K562 (cell line): Measurements from ENCODE around the gene RGL4. TPM values are rescaled to one million over a fixed set of nuclear protein-coding genes. Genes with fewer than 3 reads are reported as not detected.

Source experiments
- ATAC-seq: fragments of 200-7000 bp; cut with Tn5 transposase; 3 replicates; pipeline ENCODE4 v1.9.1; 2020; ENCODE audit warnings: moderate library complexity
- BruUV-seq: library from RNA; stranded (reverse); fragments of 400-500 nt; replicated peaks from 2 replicates; lab custom pipeline; 2021; lab: Mats Ljungman, UMichigan
- CTCF ChIA-PET: fragments of 300-600 bp; formaldehyde crosslinking; extraction: SDS; loops from one replicate; lab custom pipeline; 2021; ENCODE audit warnings: low intra/inter-chr PET ratio; lab: Yijun Ruan, JAX
- POLR2A ChIA-PET: fragments of 300-600, 350-650 bp; sonication (Branson Sonifier 250); formaldehyde crosslinking; extraction: SDS; loops from one replicate; lab custom pipeline; 2021; ENCODE audit warnings: antibody characterized with exemption, inconsistent platforms; lab: Yijun Ruan, JAX
- DNase-seq, 4 experiments: peaks; one replicate each; pipeline versions ENCODE4 v3.0.0 to v3.0.0-alpha.2; 2011 to 2018; ENCODE audit warnings: low spot score in 3 of 4, mixed read lengths in 3 of 4; ENCODE audit errors: extremely low read depth in 1 of 4
- FAIRE-seq: peaks from 2 replicates; lab custom pipeline; 2011; peaks lifted over from hg19 to GRCh38; lab: Jason Lieb, UNC
- H2AFZ ChIP-seq: 2 replicates; pipeline ENCODE4 v1.6.0; 2011; ENCODE audit warnings: low read depth, low read length, control low read depth, inconsistent platforms
- H3K27ac ChIP-seq: fragments of 200-600 bp; 3 replicates; pipeline ENCODE4 v1.8.0; 2011; ENCODE audit warnings: low read depth, mild to moderate bottlenecking, control low read depth, inconsistent platforms, low read length, moderate library complexity, mixed read lengths; ENCODE audit errors: extremely low read depth
- H3K27me3 ChIP-seq, 2 experiments: fragments of 300-600 bp in 1 of 2; 2 replicates in 1 of 2; 3 replicates in 1 of 2; pipeline versions ENCODE4 v1.6.0 to v1.8.0; 2011; ENCODE audit warnings: inconsistent platforms in 2 of 2, low read length in 2 of 2, mild to moderate bottlenecking in 1 of 2, mixed read lengths in 1 of 2, moderate library complexity in 1 of 2; ENCODE audit not compliant: control insufficient read depth in 2 of 2, insufficient read depth in 2 of 2
- H3K36me3 ChIP-seq: fragments of 300-600 bp; 3 replicates; pipeline ENCODE4 v1.8.0; 2011; ENCODE audit warnings: mild to moderate bottlenecking, low read length, inconsistent platforms; ENCODE audit not compliant: control insufficient read depth, insufficient read depth
- H3K4me1 ChIP-seq, 2 experiments: fragments of 200-600 bp in 1 of 2; replicated peaks in 1 of 2; 2 replicates in 1 of 2; 3 replicates in 1 of 2; pipeline versions ENCODE4 v1.5.1 to v1.8.0; 2011; ENCODE audit warnings: inconsistent platforms in 2 of 2, low read length in 2 of 2, mild to moderate bottlenecking in 1 of 2, mixed read lengths in 1 of 2, moderate library complexity in 1 of 2; ENCODE audit not compliant: control insufficient read depth in 2 of 2, insufficient read depth in 2 of 2
- H3K4me2 ChIP-seq: 2 replicates; pipeline ENCODE4 v1.6.1; 2011; ENCODE audit warnings: low read length, control low read depth, inconsistent platforms, mixed read lengths; ENCODE audit not compliant: insufficient read depth
- H3K4me3 ChIP-seq: fragments of 200-600 bp; sonication (generic), shearing (Covaris generic); 2 replicates; pipeline ENCODE4 v1.5.1; 2016; ENCODE audit warnings: control low read depth, inconsistent platforms
- H3K79me2 ChIP-seq: fragments of 200-600 bp; 3 replicates; pipeline ENCODE4 v1.8.0; 2011; ENCODE audit warnings: low read length, inconsistent platforms; ENCODE audit not compliant: control insufficient read depth, insufficient read depth
- H3K9ac ChIP-seq, 2 experiments: 2 replicates each; pipeline versions ENCODE4 v1.6.0 to v1.6.1; 2011; ENCODE audit warnings: low read depth in 2 of 2, low read length in 2 of 2, control low read depth in 1 of 2, inconsistent platforms in 1 of 2, mild to moderate bottlenecking in 1 of 2, mixed read lengths in 1 of 2; ENCODE audit not compliant: insufficient read depth in 1 of 2
- H3K9me1 ChIP-seq: one replicate; pipeline ENCODE4 v1.6.0; 2011; ENCODE audit warnings: inconsistent platforms, mild to moderate bottlenecking, low read length, moderate library complexity; ENCODE audit not compliant: control insufficient read depth, insufficient read depth
- H3K9me3 ChIP-seq: replicated peaks from 2 replicates; pipeline ENCODE4 v1.5.1; 2011; ENCODE audit warnings: low read depth, low read length, inconsistent platforms; ENCODE audit not compliant: control insufficient read depth, insufficient read depth
- H4K20me1 ChIP-seq: replicated peaks from 2 replicates; pipeline ENCODE4 v1.6.1; 2011; ENCODE audit warnings: low read length, inconsistent platforms, mixed read lengths; ENCODE audit not compliant: control insufficient read depth, insufficient read depth
- E2F3 ChIP-seq: fragments of 250-450 bp; sonication (Bioruptor Pico); IDR thresholded peaks from 2 replicates; pipeline ENCODE4 v1.4.0; 2020; ENCODE audit warnings: mild to moderate bottlenecking
- GATAD2A ChIP-seq: fragments of 450-650 bp; IDR thresholded peaks from 2 replicates; pipeline ENCODE4 v1.6.1; 2017
- GTF2A2 ChIP-seq: IDR thresholded peaks from 2 replicates; pipeline ENCODE4 v1.6.1; 2016; ENCODE audit warnings: mild to moderate bottlenecking, missing genetic modification characterization, missing compliant biosample characterization
- MLLT1 ChIP-seq, 2 experiments: fragments of 450-650 bp; IDR thresholded peaks; 2 replicates each; pipeline ENCODE4 v1.6.1; 2016
- POU5F1 ChIP-seq: fragments of 150-350 bp; IDR thresholded peaks from 2 replicates; pipeline ENCODE4 v1.6.1; 2014; ENCODE audit warnings: borderline replicate concordance, low read length, low read depth, mild to moderate bottlenecking; ENCODE audit not compliant: partially characterized antibody
- RBM22 ChIP-seq: fragments of 200-400 bp; formaldehyde crosslinking; IDR thresholded peaks from 2 replicates; pipeline ENCODE4 v1.6.1; 2018; ENCODE audit warnings: low read length, low read depth; ENCODE audit not compliant: poor library complexity, severe bottlenecking
- ZFX ChIP-seq: sonication (generic); formaldehyde crosslinking; IDR thresholded peaks from 2 replicates; pipeline ENCODE4 v1.8.0; 2022; ENCODE audit warnings: mild to moderate bottlenecking, missing genetic modification reagents, moderate library complexity
- ZNF124 ChIP-seq: sonication (generic); formaldehyde crosslinking; IDR thresholded peaks from 2 replicates; pipeline ENCODE4 v1.8.1; 2022; ENCODE audit warnings: missing genetic modification reagents
- WGBS: fragments of 100-300 bp; shearing (Covaris generic); methylation state at CpG from one replicate; pipeline ENCODE4 v1.1.6; 2016; ENCODE audit warnings: low coverage, mixed read lengths; ENCODE audit not compliant: insufficient coverage; ENCODE audit errors: missing lambda C conversion rate; 5-methylcytosine and 5-hydroxymethylcytosine counted together
- in situ Hi-C: fragments of 300-500 bp; cut with MboI; formaldehyde crosslinking; loops from 4 replicates; pipeline ENCODE4 v1.15.0; 2018; ENCODE audit warnings: inconsistent platforms, mixed read lengths
- intact Hi-C: fragments of 100-400 bp; cut with micrococcal nuclease; formaldehyde crosslinking; loops from 2 replicates; pipeline ENCODE4 v1.14.2; 2022
- polyA plus RNA-seq, 8 experiments: library from polyadenylated mRNA; depleted of rRNA in 4 of 8; stranded (reverse) in 5 of 8; unstranded in 3 of 8; fragments of >200 nt; fragmentation: Nextera tagmentation in 2 of 8; fragmentation: Illumina TruSeq in 1 of 8; extraction: Ambion mirVana in 2 of 8; extraction: Trizol in 1 of 8; gene quantifications; 2 replicates each; pipeline versions ENCODE4 v1.2.1 to v1.2.3, GENCODE V29; 2011 to 2014; ENCODE audit warnings: inconsistent platforms in 1 of 8, missing spikeins in 1 of 8
- total RNA-seq, 7 experiments: library from RNA; depleted of rRNA in 6 of 7; stranded (reverse); fragments of >200 nt in 6 of 7; fragmentation: Illumina TruSeq in 2 of 7; extraction: Trizol in 2 of 7; gene quantifications; 2 replicates each; pipeline versions ENCODE4 v1.2.1 to v1.2.3, GENCODE V29; 2011 to 2021; ENCODE audit warnings: low replicate concordance in 1 of 7
- TF ChIP-seq, protein P1 (sequence below): fragments of 450-650 bp; formaldehyde crosslinking; IDR thresholded peaks from 2 replicates; pipeline ENCODE4 v1.4.0; 2020; ENCODE audit warnings: mild to moderate bottlenecking, moderate library complexity

The RGL4 gene
- total and polyA plus RNA-seq, 9 of the 15 experiments (the other 6 are each of a cell fraction or from before 2014, with no cell fraction given) = not detected

DNA sequence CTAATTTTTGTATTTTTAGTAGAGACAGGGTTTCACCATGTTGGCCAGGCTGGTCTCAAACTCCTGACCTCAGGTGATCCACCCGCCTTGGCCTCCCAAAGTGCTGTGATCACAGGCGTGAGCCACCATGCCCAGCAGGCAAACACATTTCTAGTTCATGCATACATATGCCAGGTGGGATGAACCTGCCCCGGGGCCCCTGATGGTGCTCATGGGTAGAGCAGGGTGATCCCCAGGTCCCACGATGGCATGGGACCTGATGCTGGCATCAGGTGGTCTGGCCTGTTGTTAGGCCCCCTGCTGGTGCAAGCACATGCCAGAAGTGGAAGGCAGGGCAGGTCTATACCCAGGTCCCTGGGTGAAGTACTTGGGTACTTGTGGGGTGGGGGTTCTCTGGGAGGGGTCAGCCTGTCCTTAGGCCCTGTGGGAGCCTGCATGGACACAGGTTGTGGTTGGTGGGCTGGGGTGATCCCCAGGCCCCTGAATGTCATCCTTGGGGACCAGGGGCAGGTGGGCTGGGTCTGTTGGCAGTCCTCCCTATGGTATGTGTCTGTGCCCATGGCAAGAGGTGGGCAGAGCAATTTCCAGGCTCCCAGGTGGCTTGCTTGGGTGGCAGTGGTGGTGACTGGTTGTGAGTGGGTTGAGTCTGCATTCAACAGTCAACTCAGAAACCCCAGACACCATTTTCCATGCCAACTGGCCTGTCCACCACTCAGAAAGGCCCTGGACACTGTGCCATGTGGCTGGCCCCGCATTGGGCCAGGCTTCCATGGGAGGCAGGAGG lies 9.6 kb upstream of the RGL4 start (continued):
- TF ChIP-seq, protein P1, sequence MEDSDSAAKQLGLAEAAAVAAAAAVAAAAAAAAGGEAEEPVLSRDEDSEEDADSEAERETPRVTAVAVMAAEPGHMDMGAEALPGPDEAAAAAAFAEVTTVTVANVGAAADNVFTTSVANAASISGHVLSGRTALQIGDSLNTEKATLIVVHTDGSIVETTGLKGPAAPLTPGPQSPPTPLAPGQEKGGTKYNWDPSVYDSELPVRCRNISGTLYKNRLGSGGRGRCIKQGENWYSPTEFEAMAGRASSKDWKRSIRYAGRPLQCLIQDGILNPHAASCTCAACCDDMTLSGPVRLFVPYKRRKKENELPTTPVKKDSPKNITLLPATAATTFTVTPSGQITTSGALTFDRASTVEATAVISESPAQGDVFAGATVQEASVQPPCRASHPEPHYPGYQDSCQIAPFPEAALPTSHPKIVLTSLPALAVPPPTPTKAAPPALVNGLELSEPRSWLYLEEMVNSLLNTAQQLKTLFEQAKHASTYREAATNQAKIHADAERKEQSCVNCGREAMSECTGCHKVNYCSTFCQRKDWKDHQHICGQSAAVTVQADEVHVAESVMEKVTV = no peak

DNA sequence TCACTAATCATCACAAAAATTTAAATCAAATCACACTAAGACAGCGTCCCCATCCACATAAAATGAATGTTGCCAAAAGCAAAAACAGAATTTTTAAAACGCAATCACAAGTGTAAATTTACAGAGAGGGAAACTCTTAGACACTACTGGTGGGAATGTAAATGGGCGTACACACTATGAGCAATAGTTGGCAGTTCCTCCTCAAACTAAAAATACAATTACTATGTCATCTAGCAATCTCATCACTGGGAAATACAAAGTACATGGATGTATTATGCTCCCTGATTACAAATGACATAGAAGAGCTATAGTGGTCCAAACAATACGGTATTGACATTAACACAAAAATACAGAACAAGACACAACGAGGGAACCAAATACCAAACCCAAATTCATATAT lies 8.7 kb upstream of the RGL4 start:
- WGBS = 34% methylated on average over 5 of the region's 5 CpGs

More for the DNA sequence above, 8.7 kb upstream of the RGL4 start:
- H3K27me3 ChIP-seq = no peaks in the 10 kb centered on the region
- H3K4me2 ChIP-seq = no peak overlapping the region
- DNase-seq = no peak
- ChIA-PET POLR2A (interaction anchor here (0.7 kb wide), 1 partner anchor 9 kb away, joined by 4 read pairs; no protein-coding TSS in a partner anchor), CTCF (no interaction called here)
- no peak overlapping the region for H3K4me3 ChIP-seq
- no peak overlapping the region for H2AFZ ChIP-seq
- no peak overlapping the region for H3K9ac ChIP-seq
- no peak for ATAC-seq
- peaks cover 13% of the 10 kb centered on the region in 2 experiments; a peak in 4 of 5 replicates for H3K4me1 ChIP-seq
- no peak for FAIRE-seq
- H3K9me1 ChIP-seq = no peaks in the 10 kb centered on the region
- no peaks in the 10 kb centered on the region for H3K79me2 ChIP-seq
- H3K27ac ChIP-seq = no peak overlapping the region
- peaks cover 20% of the 10 kb centered on the region; the same call in 1 of the 3 replicates for H3K36me3 ChIP-seq
- no peaks in the 10 kb centered on the region for H3K9me3 ChIP-seq
- in situ Hi-C loops = no loop called here
- BruUV-seq = no TSS peak
- intact Hi-C loops = no loop called here
- H4K20me1 ChIP-seq = no peaks in the 10 kb centered on the region
- TF ChIP-seq RBM22 (no peak), POU5F1 (no peak), ZNF124 (CRISPR knock-in tag) (no peak), E2F3 (CRISPR knock-in tag) (no peak), ZFX (no peak), GATAD2A (no peak), GTF2A2 (tag) (no peak), MLLT1 (IDR thresholded peaks at IDR 0.05) (no peak)
